HG03342 (cell line): ENCODE measurements around the gene GPR83.
"Not testable (repeated sequence)": the region's sequence is repeated elsewhere in the genome, so short reads cannot be mapped to it uniquely, and the experiment has no call there.

Source experiments
- ATAC-seq: cut with Tn5 transposase; IDR thresholded peaks from one replicate; pipeline ENCODE4 v1.9.1; 2021; ENCODE audit warnings: mild to moderate bottlenecking, moderate library complexity; ENCODE audit not compliant: unreplicated experiment

The GPR83 gene

GRCh38 chr11:94376841-94377240 lies 24.4 kb downstream of the GPR83 start:
- ATAC-seq: no peak

DNA sequence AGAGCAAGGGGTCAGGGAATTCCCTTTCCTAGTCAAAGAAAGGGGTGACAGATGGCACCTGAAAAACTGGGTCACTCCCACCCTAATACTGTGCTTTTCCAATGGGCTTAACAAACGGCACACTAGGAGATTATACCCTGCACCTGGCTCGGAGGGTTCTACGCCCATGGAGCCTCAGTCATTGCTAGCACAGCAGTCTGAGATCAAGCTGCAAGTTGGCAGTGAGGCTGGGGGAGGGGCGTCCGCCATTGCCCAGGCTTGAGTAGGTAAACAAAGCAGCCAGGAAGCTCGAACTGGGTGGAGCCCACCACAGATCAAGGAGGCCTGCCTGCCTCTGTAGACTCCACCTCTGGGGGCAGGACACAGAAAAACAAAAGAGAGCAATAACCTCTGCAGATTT lies 30.6 kb downstream of the GPR83 start:
- ATAC-seq: not testable (repeated sequence)

- not testable (repeated sequence) for ATAC-seq
Observed at GRCh38 chr11:94350850-94351563, 50.2 kb downstream of the GPR83 start.

GRCh38 chr11:94346311-94346710 lies 54.9 kb downstream of the GPR83 start:
- not testable (repeated sequence) for ATAC-seq

- ATAC-seq: no peak
Observed at GRCh38 chr11:94343495-94343894, 57.7 kb downstream of the GPR83 start.

DNA sequence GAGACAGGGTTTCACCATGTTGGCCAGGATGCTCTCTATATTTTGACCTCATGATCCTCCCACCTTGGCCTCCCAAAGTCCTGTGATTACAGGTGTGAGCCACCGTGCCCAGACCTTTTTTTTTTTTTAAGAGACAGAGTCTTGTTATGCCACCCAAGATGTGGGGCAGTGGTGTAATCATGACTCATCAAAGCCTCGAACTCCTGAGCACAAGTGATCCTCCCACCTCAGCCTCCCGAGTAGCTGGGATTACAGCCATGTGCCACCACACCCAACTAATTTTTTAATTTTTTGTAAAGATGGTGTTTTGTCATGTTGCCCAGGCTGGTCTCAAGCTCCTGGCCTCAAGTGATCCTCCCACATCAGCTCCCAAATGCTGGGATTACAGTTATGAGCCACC lies 59.0 kb downstream of the GPR83 start:
- ATAC-seq: no peak

DNA sequence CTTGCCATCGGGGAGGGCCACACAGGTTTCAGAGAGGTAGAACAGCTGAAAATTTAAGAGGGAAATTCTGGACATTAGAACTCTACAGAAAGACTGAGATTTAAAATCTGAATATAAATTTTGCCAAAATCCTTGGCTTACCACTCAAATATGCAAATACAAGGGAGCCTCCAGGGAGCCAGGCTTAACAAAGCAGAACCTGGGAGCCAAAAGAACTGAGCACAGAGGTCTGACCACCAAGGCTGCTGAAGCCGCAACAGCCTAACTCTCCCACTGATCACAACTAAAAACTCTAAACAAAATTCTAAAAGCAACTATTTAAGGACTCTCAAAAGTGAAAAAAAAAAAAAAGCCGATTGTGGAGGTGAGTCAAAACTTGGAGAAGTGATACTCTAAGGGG lies 62.6 kb downstream of the GPR83 start:
- no peak for ATAC-seq

GRCh38 chr11:94336033-94336432 lies 65.2 kb downstream of the GPR83 start:
- ATAC-seq: no peak

GRCh38 chr11:94332814-94333213 lies 68.4 kb downstream of the GPR83 start:
- ATAC-seq: no peak

DNA sequence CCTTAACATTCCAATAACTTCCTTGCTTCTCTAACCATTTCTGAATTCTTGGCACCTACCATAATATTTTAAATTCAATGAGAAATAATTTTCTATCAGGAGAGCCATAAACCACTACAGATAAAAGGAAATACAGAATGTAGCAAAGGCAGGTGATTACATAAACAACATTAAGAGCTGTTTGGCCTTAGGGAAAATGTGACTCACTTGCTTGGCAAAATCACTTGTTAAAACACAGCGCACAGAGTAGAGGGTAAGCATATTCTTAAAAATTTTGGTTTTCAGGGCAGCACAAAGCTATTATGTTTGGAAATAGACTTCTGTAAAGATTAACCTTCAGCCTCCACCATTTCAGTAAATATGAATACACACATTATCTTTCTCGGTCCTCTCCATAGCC lies 70.4 kb downstream of the GPR83 start:
- ATAC-seq: no peak

- no peak for ATAC-seq
Observed at GRCh38 chr11:94329501-94329900, 71.7 kb downstream of the GPR83 start.

- ATAC-seq: no peak
Observed at GRCh38 chr11:94328587-94329080, 72.6 kb downstream of the GPR83 start.
